Pancreas (tissue), 10 donors: ENCODE data around the gene SCRN2. TPM values are rescaled to one million over a fixed set of nuclear protein-coding genes. Genes with fewer than 3 reads are reported as not detected.

ENCODE experiments used
- ATAC-seq, 4 donors: fragments of 200-7000 bp; cut with Tn5 transposase; one replicate each; pipeline versions ENCODE4 v1.8.0 to v1.9.1; 2020; ENCODE audit warnings: mild to moderate bottlenecking in 4 of 4, moderate library complexity in 4 of 4
- DNase-seq, 6 donors: peaks; one replicate each; pipeline ENCODE4 v3.0.0-alpha.2; 2020
- FAIRE-seq: peaks from 2 replicates; lab custom pipeline; 2012; peaks lifted over from hg19 to GRCh38; lab: Jason Lieb, UNC
- H3K27ac ChIP-seq, 4 donors: fragments of 200-600 bp; sonication (generic); 1 replicate in 3 of 4; 2 replicates in 1 of 4; pipeline versions ENCODE4 v1.5.0 to v1.8.0; 2020
- H3K27me3 ChIP-seq, 4 donors: fragments of 200-600 bp; one replicate each; pipeline ENCODE4 v1.8.0; 2021
- H3K36me3 ChIP-seq, 3 donors: fragments of 200-600 bp; sonication (generic) in 1 of 3; one replicate each; pipeline versions ENCODE4 v1.5.0 to v1.8.0; 2020 to 2021
- H3K4me1 ChIP-seq, 3 donors: fragments of 200-600 bp; one replicate each; pipeline ENCODE4 v1.8.0; 2021
- H3K4me3 ChIP-seq, 4 donors: fragments of 200-600 bp; sonication (generic) in 2 of 4; one replicate each; pipeline versions ENCODE4 v1.5.0 to v1.8.0; 2020 to 2021
- H3K9me3 ChIP-seq, 4 donors: fragments of 200-600 bp; one replicate each; pipeline ENCODE4 v1.8.0; 2021
- WGBS, 2 donors: extraction: QIAGEN DNeasy Blood & Tissue Kit; methylation state at CpG; one replicate each; pipeline ENCODE4 v1.1.7; 2013; 5-methylcytosine and 5-hydroxymethylcytosine counted together
- intact Hi-C, 3 donors: fragments of 100-400 bp; cut with DNase I; formaldehyde crosslinking; loops; one replicate each; pipeline versions ENCODE4 v1.11.1 to v1.14.2; 2022
- polyA plus RNA-seq, 2 donors: library from polyadenylated mRNA; stranded (reverse); fragments of 200-250 nt; gene quantifications; one replicate each; pipeline ENCODE4 v1.2.3, GENCODE V29; 2013
- total RNA-seq, 6 donors: library from RNA; stranded (reverse); fragmentation: NEBNext Ultra II Directional in 4 of 6; extraction: Animal tissue kit (Norgen Biotek cat#: 25700) in 4 of 6; gene quantifications; one replicate each; pipeline versions ENCODE4 v1.2.1 to v1.2.4, GENCODE V29; 2021 to 2023
- TF ChIP-seq, protein P1 (sequence below), 4 donors: fragments of 200-600 bp; sonication (generic) in 3 of 4; IDR thresholded peaks; one replicate each; pipeline versions ENCODE4 v1.5.0 to v1.8.0; 2021; ENCODE audit warnings: antibody characterized with exemption in 4 of 4
- donor health status: healthy with polysubstance abuse.
- donor health status: DM: no; HTN: no; CAD: no; lungs with moderate emphysema.
- donor health status: DM: no; HTN: no; CAD: no.
- donor health status: control.
- donor health status: control.
- donor health status: Bipolar disorder and iron deficiency.
- donor health status: DM: yes; HTN: yes; CAD: no.
- donor health status: DM: no; HTN: no; CAD: no.
- donor health status: DM: no; HTN: no; CAD: no.
- donor health status: DM: yes; HTN: yes; CAD: no.

The SCRN2 gene
- total and polyA plus RNA-seq, 8 donors = 12.6 to 56.1 (median 20.8) TPM

DNA sequence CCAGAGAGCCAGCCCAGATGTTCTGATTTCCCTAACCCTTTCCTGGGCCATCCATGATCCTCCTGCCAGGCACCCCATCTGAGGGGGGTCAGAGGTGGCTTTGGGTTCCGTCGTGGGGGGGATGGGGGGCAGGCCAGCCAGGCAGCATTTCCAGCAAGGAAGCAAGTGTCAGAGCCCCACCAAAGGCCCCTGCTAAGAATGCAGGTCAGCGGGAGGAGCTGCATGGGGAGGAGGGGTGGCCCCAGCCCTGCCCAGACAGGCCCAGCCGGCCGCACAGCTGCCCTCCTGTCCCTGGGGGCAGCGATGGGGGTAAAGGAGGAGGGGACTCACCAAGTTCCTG, 2.3 kb upstream of the SCRN2 start:
- ATAC-seq (no peak), DNase-seq (no peak), FAIRE-seq (no peak)
- H3K4me3 ChIP-seq = no peak overlapping the region
- H3K4me1 ChIP-seq = peaks cover 8 to 26% (median 16%) of the 10 kb centered on the region in 3 donors
- no peaks in the 10 kb centered on the region for H3K36me3 ChIP-seq
- WGBS, 2 donors = 14 to 21% methylated on average over 6 of the region's 6 CpGs
- H3K27ac ChIP-seq = peak overlapping the region in 3 of 4 donors; percentile 12 to 51 (median 13)
- TF ChIP-seq, protein P1, sequence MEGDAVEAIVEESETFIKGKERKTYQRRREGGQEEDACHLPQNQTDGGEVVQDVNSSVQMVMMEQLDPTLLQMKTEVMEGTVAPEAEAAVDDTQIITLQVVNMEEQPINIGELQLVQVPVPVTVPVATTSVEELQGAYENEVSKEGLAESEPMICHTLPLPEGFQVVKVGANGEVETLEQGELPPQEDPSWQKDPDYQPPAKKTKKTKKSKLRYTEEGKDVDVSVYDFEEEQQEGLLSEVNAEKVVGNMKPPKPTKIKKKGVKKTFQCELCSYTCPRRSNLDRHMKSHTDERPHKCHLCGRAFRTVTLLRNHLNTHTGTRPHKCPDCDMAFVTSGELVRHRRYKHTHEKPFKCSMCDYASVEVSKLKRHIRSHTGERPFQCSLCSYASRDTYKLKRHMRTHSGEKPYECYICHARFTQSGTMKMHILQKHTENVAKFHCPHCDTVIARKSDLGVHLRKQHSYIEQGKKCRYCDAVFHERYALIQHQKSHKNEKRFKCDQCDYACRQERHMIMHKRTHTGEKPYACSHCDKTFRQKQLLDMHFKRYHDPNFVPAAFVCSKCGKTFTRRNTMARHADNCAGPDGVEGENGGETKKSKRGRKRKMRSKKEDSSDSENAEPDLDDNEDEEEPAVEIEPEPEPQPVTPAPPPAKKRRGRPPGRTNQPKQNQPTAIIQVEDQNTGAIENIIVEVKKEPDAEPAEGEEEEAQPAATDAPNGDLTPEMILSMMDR (IDR thresholded peaks at IDR 0.05) = peak in 1 of 4 donors; percentile 7
- H3K27me3 ChIP-seq = peaks cover 0 to 7% (median 2%) of the 10 kb centered on the region in 4 donors
- intact Hi-C loops = loop anchor here in 2 of 3 donors (5.0 to 10.0 kb wide), 3 partner anchors 49 to 179 kb away; no protein-coding TSS in a partner anchor
- no peaks in the 10 kb centered on the region for H3K9me3 ChIP-seq

DNA sequence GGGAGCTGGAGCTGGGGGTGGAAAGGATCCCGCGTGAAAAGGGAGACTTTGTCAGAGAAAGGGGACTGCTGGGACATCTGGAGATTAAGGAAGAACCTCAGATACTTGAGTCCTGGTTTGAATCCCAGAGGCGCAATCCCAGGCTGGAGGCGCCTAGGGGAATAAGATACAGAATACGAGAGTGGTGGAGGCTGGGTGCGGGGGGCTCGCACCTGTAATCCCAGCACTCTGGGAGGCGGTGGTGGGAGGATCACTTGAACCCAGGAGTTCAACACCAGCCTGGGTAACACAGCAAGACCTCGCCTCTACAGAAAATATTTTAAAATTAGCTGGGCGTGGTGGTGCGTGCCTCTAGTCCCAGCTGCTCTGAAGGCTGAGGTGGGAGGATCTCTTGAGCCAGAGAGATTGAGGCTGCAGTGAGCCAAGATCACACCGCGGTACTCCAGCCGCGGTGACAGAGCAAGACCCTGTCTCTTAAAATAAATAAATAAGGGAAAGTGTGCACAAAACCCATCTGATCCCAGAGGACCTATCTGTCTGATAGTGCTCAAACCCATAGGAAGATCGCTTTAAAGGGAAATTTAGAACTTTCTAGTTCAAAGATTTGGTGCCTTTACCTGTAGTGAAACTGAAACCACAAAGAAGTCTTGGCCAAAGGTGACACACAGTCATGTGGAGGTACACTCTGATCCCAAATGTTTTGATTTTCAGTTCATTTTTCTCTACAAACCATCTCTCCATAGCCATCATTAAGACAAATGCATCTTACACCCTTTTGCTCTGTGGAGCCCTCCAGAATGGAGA, 617 bp upstream of the SCRN2 start:
- FAIRE-seq (no peak), ATAC-seq (peak; percentile 2 to 7 (median 3)), DNase-seq (no peak)
- WGBS, 2 donors = 64 to 67% methylated on average over 16 of the region's 16 CpGs
- Histone ChIP-seq H3K4me3 (peak overlapping the region in 3 of 4 donors; percentile 93 to 95 (median 94)), H3K4me1 (peaks cover 8 to 26% (median 16%) of the 10 kb centered on the region in 3 donors), H3K27ac (peak overlapping the region; percentile 5 to 64 (median 58)), H3K9me3 (no peaks in the 10 kb centered on the region), H3K36me3 (no peaks in the 10 kb centered on the region), H3K27me3 (peaks cover 0 to 2% (median under 1%) of the 10 kb centered on the region in 4 donors)
- intact Hi-C loops = loop anchor here in 2 of 3 donors (2.0 to 10.0 kb wide), 4 partner anchors 47 to 181 kb away; no protein-coding TSS in a partner anchor
- TF ChIP-seq, protein P1 (IDR thresholded peaks at IDR 0.05) = peak in 1 of 4 donors; percentile 4

DNA sequence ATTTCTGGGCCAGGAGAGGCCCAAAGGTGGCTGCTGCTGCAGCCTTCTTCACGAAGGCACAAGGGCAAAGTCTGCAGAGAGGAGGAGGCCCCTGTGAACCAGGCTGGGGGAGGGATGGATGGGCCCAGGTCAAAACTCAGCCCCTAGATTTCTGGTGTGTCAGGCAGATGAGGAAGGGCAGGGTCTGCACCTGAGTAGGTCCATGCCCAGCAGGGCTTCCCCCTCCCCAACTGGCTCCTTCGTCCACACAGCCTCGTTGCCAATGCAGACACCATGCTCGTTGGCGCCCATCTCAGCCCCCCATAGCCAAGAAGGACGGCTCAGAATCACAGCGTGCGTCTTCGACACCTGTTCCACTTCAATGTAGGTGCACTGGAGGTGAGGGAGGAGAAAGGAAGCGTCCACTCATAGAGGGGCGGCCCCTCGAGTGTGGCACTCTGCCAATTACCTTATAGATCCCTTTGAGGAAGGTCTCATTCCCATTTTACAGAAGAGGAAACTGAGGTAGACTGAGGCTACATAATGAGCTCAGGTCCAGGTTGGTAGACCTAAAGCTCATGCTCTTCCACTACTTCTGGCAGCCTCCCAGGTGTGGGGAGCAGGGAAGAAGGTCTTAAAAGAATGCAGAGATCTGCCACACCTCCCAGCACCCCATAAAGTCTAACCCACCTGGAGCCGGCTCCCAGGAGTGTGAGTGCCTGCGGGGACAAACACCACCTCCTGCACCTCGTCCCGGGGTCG, 902 bp downstream of the SCRN2 start:
- no peaks in the 10 kb centered on the region for H3K36me3 ChIP-seq
- TF ChIP-seq, protein P1 (IDR thresholded peaks at IDR 0.05) = no peak
- H3K9me3 ChIP-seq = no peaks in the 10 kb centered on the region
- ATAC-seq (no peak), DNase-seq (no peak), FAIRE-seq (no peak)
- peaks cover 8 to 26% (median 16%) of the 10 kb centered on the region in 3 donors for H3K4me1 ChIP-seq
- H3K27ac ChIP-seq = no peak overlapping the region
- WGBS, 2 donors = 28 to 29% methylated on average over 17 of the region's 17 CpGs
- no peaks in the 10 kb centered on the region for H3K27me3 ChIP-seq
- intact Hi-C loops = loop anchor here in 2 of 3 donors (2.0 to 10.0 kb wide), 4 partner anchors 49 to 182 kb away; no protein-coding TSS in a partner anchor
- H3K4me3 ChIP-seq = peak overlapping the region; percentile 85 to 95 (median 94)

DNA sequence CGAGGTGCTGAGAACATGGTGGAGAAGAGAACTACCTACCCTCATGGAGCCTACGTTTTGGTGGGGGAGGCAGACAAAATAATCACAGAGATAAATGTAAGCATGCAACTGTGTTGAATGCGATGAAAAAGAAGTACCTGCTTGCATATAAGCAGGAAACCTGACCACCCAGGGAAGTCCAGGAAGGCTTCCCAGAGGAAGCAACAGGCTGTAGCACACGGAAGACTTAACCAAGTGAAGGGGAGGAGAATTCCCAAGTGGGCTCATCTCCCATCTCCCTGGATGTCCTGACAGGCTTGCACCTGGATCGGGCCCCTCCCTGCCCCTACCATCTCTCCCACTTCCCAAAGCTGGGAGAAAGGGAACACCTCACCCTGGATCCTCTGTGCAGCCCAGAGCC, 2.0 kb downstream of the SCRN2 start:
- no peak for ATAC-seq
- Histone ChIP-seq H3K27me3 (no peaks in the 10 kb centered on the region), H3K4me3 (no peak overlapping the region), H3K27ac (no peak overlapping the region), H3K36me3 (no peaks in the 10 kb centered on the region), H3K9me3 (no peaks in the 10 kb centered on the region), H3K4me1 (peaks cover 8 to 26% (median 16%) of the 10 kb centered on the region in 3 donors)
- 78 to 92% methylated on average over 4 to 5 of the region's 5 CpGs for WGBS, 2 donors
- no peak for DNase-seq
- TF ChIP-seq, protein P1 (IDR thresholded peaks at IDR 0.05) = no peak
- intact Hi-C loops = no loop called here
- no peak for FAIRE-seq
